Measurements from ENCODE around the gene FAM111A.

The FAM111A gene

DNA sequence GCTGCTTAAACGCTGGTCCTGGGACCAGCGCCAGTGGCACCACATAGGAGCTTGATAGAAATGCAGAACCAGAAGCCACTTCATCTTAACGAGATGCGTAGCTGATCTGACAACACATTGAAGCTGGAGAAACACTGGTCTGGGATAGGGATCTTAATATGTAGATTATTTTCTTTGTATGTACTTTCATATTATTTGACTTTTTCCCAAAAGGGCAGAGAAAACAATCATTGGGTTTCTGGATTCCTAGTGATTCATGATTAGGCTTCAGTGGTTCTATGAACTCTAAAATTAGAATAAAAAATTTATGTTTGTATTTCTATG is 57.7 kb downstream of the FAM111A start:
- no peak for DNase-seq (ENCODE audit: low spot score)

DNA sequence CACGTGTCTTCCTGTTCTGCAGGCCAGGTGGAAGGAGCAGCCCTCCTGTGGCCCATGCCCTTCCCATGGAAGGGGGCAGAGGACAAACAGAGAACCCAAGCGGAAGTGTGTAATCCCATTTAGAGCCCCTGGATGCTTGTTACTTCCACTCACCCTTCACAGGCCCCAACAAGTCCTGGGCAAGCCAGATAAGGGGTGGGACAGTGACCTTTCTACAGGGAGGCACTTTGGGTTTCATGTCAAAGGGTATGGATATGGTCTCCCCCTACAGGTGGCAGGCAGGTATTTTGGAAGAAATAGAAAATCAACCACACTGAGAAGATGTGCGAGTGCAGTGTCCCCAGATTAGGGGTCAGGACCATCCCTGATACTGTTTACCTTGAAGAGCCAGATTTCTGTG is 58.7 kb downstream of the FAM111A start:
- no peak for DNase-seq (ENCODE audit: low spot score)

All from NAMALWA (cell line).